Measurements from ENCODE around the gene GJD3.
A peak's percentile ranks its signal among the peaks of the same experiment; 100 is the strongest.

GJD3 gene

GRCh38 chr17:40350689-40351358 is 13.7 kb downstream of the GJD3 start:
- no peak for ATAC-seq
- TF ChIP-seq ZNF8 (CRISPR knock-in tag; IDR thresholded peaks at IDR 0.05) (no peak), TCF4 (CRISPR knock-in tag; IDR thresholded peaks at IDR 0.05; ENCODE audit: borderline replicate concordance) (peak; percentile 23; the same call in 1 of the 2 replicates), GLIS3 (CRISPR knock-in tag; IDR thresholded peaks at IDR 0.05) (0 out of 2 replicates have a peak, but pooled peaks have one; percentile 3), ZNF70 (CRISPR knock-in tag; IDR thresholded peaks at IDR 0.05) (peak; percentile 36), ZFP3 (CRISPR knock-in tag; IDR thresholded peaks at IDR 0.05) (no peak), OSR1 (CRISPR knock-in tag; IDR thresholded peaks at IDR 0.05) (no peak)

- ATAC-seq, result no peak
- TF ChIP-seq ISL1 (CRISPR knock-in tag; IDR thresholded peaks at IDR 0.05) (no peak), CSDC2 (CRISPR knock-in tag; IDR thresholded peaks at IDR 0.05) (no peak), RARB (CRISPR knock-in tag; IDR thresholded peaks at IDR 0.05) (no peak), BACH2 (CRISPR knock-in tag; IDR thresholded peaks at IDR 0.05; ENCODE audit: borderline replicate concordance) (no peak), ZFP30 (CRISPR knock-in tag; IDR thresholded peaks at IDR 0.05) (no peak), ZNF70 (CRISPR knock-in tag; IDR thresholded peaks at IDR 0.05) (no peak), TSHZ2 (CRISPR knock-in tag; IDR thresholded peaks at IDR 0.05) (no peak), ZC3H10 (CRISPR knock-in tag; IDR thresholded peaks at IDR 0.05) (no peak)
- TF ChIP-seq, protein P1, sequence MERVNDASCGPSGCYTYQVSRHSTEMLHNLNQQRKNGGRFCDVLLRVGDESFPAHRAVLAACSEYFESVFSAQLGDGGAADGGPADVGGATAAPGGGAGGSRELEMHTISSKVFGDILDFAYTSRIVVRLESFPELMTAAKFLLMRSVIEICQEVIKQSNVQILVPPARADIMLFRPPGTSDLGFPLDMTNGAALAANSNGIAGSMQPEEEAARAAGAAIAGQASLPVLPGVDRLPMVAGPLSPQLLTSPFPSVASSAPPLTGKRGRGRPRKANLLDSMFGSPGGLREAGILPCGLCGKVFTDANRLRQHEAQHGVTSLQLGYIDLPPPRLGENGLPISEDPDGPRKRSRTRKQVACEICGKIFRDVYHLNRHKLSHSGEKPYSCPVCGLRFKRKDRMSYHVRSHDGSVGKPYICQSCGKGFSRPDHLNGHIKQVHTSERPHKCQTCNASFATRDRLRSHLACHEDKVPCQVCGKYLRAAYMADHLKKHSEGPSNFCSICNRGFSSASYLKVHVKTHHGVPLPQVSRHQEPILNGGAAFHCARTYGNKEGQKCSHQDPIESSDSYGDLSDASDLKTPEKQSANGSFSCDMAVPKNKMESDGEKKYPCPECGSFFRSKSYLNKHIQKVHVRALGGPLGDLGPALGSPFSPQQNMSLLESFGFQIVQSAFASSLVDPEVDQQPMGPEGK (CRISPR knock-in tag; IDR thresholded peaks at IDR 0.05; ENCODE audit: borderline replicate concordance), result no peak
- TF ChIP-seq, protein P2, sequence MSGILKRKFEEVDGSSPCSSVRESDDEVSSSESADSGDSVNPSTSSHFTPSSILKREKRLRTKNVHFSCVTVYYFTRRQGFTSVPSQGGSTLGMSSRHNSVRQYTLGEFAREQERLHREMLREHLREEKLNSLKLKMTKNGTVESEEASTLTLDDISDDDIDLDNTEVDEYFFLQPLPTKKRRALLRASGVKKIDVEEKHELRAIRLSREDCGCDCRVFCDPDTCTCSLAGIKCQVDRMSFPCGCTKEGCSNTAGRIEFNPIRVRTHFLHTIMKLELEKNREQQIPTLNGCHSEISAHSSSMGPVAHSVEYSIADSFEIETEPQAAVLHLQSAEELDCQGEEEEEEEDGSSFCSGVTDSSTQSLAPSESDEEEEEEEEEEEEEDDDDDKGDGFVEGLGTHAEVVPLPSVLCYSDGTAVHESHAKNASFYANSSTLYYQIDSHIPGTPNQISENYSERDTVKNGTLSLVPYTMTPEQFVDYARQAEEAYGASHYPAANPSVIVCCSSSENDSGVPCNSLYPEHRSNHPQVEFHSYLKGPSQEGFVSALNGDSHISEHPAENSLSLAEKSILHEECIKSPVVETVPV (CRISPR knock-in tag; IDR thresholded peaks at IDR 0.05), result no peak; the same call in 1 of the 2 replicates
Measured at GRCh38 chr17:40349895-40350688, 14.4 kb downstream of the GJD3 start.

DNA sequence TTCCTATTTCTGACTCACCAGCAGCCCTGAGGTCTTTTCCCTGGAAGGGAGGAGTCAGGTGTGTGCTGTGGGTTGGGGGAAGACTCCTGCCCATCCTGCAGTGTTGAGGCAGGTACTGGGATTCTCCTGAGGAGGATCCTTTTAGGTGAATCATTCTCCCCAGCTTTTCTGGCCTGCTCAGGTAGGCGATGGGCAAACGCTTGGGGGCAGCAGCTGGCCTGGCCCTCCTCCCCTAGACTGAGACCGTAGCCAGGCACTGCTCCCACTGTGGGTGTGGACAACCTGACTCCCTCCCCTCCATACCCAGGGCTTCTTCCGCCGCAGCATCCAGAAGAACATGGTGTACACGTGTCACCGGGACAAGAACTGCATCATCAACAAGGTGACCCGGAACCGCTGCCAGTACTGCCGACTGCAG is 15.1 kb downstream of the GJD3 start:
- TF ChIP-seq GLIS3 (CRISPR knock-in tag; IDR thresholded peaks at IDR 0.05) (no peak), ZNF565 (CRISPR knock-in tag; conservative IDR thresholded peaks at IDR 0.05; ENCODE audit: low read depth) (no peak), ZFP3 (CRISPR knock-in tag; IDR thresholded peaks at IDR 0.05) (no peak), ESRRG (CRISPR knock-in tag; IDR thresholded peaks at IDR 0.05) (no peak), TCF4 (CRISPR knock-in tag; IDR thresholded peaks at IDR 0.05; ENCODE audit: borderline replicate concordance) (no peak)
- no peak for ATAC-seq

DNA sequence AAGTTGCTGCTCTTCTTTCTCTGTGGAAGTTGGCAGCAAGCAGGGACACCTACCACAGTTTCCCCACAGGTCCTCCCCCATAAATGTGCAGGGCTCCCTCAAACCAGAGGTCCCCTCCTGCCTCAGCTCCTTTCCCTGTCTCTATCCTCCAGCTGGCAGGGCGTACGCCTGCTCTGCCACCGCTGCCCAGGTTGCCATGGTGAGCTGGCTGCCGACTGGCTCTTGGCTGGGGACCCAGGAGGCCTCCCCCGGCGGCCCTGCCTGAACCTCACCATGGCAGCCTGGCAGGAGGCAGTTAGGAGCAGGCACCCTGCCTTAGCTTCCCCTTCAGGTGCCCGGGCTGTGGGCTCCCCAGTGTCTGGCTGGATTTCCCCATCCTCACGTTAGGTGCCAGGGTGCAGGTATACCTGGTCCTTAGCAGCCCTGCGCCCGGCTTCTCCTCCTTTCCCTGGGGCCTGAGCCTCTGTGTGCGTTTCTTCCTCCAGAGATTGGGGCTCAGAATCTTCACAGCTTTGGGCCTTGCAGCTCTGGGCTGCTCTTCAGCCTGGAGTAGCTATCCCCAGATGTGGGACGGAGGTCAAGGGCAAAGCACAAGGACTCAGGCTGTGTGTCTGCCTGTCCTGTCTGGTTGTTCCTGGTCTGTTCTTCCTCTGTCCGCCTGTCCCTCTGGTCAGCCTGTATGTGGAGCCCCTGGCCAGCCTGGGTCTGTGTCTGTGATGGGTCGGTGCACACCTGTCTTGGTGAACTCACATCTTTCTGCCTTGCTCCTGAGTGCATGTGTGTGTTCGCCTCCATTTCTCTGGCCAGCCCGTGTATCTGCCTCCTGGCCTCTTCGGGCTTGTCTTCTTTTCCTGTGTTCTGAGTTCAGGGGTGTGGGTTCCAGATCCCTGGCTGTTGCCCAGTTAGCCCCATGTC is 15.7 kb downstream of the GJD3 start:
- peak; percentile 13; the same call in 2 of the 3 replicates for ATAC-seq
- TF ChIP-seq, protein P1 (CRISPR knock-in tag; IDR thresholded peaks at IDR 0.05; ENCODE audit: borderline replicate concordance), result no peak
- TF ChIP-seq ZFP3 (CRISPR knock-in tag; IDR thresholded peaks at IDR 0.05) (no peak), ESRRG (CRISPR knock-in tag; IDR thresholded peaks at IDR 0.05) (no peak), TCF4 (CRISPR knock-in tag; IDR thresholded peaks at IDR 0.05; ENCODE audit: borderline replicate concordance) (no peak), ZC3H10 (CRISPR knock-in tag; IDR thresholded peaks at IDR 0.05) (no peak), ISL1 (CRISPR knock-in tag; IDR thresholded peaks at IDR 0.05) (no peak), PPARA (CRISPR knock-in tag; IDR thresholded peaks at IDR 0.05; ENCODE audit: borderline replicate concordance) (no peak), ZFP30 (CRISPR knock-in tag; IDR thresholded peaks at IDR 0.05) (no peak), RARB (CRISPR knock-in tag; IDR thresholded peaks at IDR 0.05) (no peak), TOX (CRISPR knock-in tag; IDR thresholded peaks at IDR 0.05; ENCODE audit: borderline replicate concordance) (no peak), SNAI2 (CRISPR knock-in tag; IDR thresholded peaks at IDR 0.05) (no peak), GLIS3 (CRISPR knock-in tag; IDR thresholded peaks at IDR 0.05) (no peak), ZNF565 (CRISPR knock-in tag; conservative IDR thresholded peaks at IDR 0.05; ENCODE audit: low read depth) (no peak), ZNF8 (CRISPR knock-in tag; IDR thresholded peaks at IDR 0.05) (no peak), BACH2 (CRISPR knock-in tag; IDR thresholded peaks at IDR 0.05; ENCODE audit: borderline replicate concordance) (no peak), ZNF70 (CRISPR knock-in tag; IDR thresholded peaks at IDR 0.05) (no peak), TSHZ2 (CRISPR knock-in tag; IDR thresholded peaks at IDR 0.05) (no peak)
